Keratinocyte (primary cell): ENCODE results near the gene RNF144B. TPM values are rescaled to one million over a fixed set of nuclear protein-coding genes. Genes with fewer than 3 reads are reported as not detected.

Experiments
- DNase-seq: peaks from one replicate; pipeline ENCODE4 v3.0.0-alpha.2; 2011; ENCODE audit warnings: low read depth, missing footprints, low spot score
- FAIRE-seq: peaks from 2 replicates; lab custom pipeline; 2011; peaks lifted over from hg19 to GRCh38; lab: Jason Lieb, UNC
- H2AFZ ChIP-seq: 2 replicates; pipeline ENCODE4 v1.6.0; 2012; ENCODE audit warnings: low read length, control low read depth, inconsistent platforms; ENCODE audit not compliant: control insufficient read depth
- H3K27ac ChIP-seq: 2 replicates; pipeline ENCODE4 v1.5.1; 2011; ENCODE audit warnings: low read length; ENCODE audit not compliant: control insufficient read depth, insufficient read depth
- H3K27me3 ChIP-seq: 3 replicates; pipeline ENCODE4 v1.6.0; 2011; ENCODE audit warnings: low read length; ENCODE audit not compliant: control insufficient read depth, insufficient read depth; ENCODE audit errors: extremely low read depth
- H3K36me3 ChIP-seq, 2 experiments: 2 replicates in 1 of 2; 3 replicates in 1 of 2; pipeline ENCODE4 v1.5.1; 2011; ENCODE audit warnings: low read length in 2 of 2, mild to moderate bottlenecking in 1 of 2; ENCODE audit not compliant: control insufficient read depth in 2 of 2, insufficient read depth in 2 of 2; ENCODE audit errors: extremely low read depth in 1 of 2
- H3K4me1 ChIP-seq: 3 replicates; pipeline ENCODE4 v1.5.1; 2011; ENCODE audit warnings: low read length; ENCODE audit not compliant: control insufficient read depth, insufficient read depth; ENCODE audit errors: extremely low read depth
- H3K4me2 ChIP-seq: 3 replicates; pipeline ENCODE4 v1.6.0; 2011; ENCODE audit warnings: low read depth, low read length; ENCODE audit not compliant: control insufficient read depth, insufficient read depth; ENCODE audit errors: extremely low read depth
- H3K4me3 ChIP-seq, 3 experiments: fragments of 200-600 bp in 1 of 3; sonication (generic) in 1 of 3; 2 replicates in 2 of 3; 3 replicates in 1 of 3; pipeline ENCODE4 v1.5.1; 2011 to 2016; ENCODE audit warnings: low read length in 3 of 3, mild to moderate bottlenecking in 3 of 3, control low read depth in 2 of 3, inconsistent platforms in 1 of 3, low read depth in 1 of 3, mixed read lengths in 1 of 3, mixed run types in 1 of 3, moderate library complexity in 1 of 3; ENCODE audit not compliant: control insufficient read depth in 2 of 3, insufficient read depth in 2 of 3; ENCODE audit errors: extremely low read depth in 1 of 3
- H3K79me2 ChIP-seq: 2 replicates; pipeline ENCODE4 v1.6.0; 2012; ENCODE audit warnings: low read length; ENCODE audit not compliant: control insufficient read depth, insufficient read depth
- H3K9ac ChIP-seq: 3 replicates; pipeline ENCODE4 v1.6.0; 2011; ENCODE audit warnings: low read length; ENCODE audit not compliant: control insufficient read depth, insufficient read depth; ENCODE audit errors: extremely low read depth
- H3K9me1 ChIP-seq: 3 replicates; pipeline ENCODE4 v1.6.0; 2011; ENCODE audit warnings: low read length; ENCODE audit not compliant: control insufficient read depth, insufficient read depth; ENCODE audit errors: extremely low read depth
- H3K9me3 ChIP-seq: 2 replicates; pipeline ENCODE4 v1.5.1; 2012; ENCODE audit warnings: low read depth, low read length; ENCODE audit not compliant: control insufficient read depth
- H4K20me1 ChIP-seq: 3 replicates; pipeline ENCODE4 v1.6.0; 2011; ENCODE audit warnings: low read length; ENCODE audit not compliant: control insufficient read depth, insufficient read depth; ENCODE audit errors: extremely low read depth
- EZH2 ChIP-seq: IDR thresholded peaks from one replicate; pipeline ENCODE4 v1.6.1; 2012; ENCODE audit warnings: inconsistent platforms, mild to moderate bottlenecking, low read length, moderate library complexity
- dilution Hi-C: fragments of 300-500 bp; cut with MboI; formaldehyde crosslinking; loops from one replicate; pipeline ENCODE4 v1.7.0; 2020; ENCODE audit warnings: low sequenced_read_pairs; ENCODE audit not compliant: extremely low pct_ligation_motif_present
- polyA plus RNA-seq, 5 experiments: library from polyadenylated mRNA; depleted of rRNA in 3 of 5; stranded (reverse) in 3 of 5; stranded (forward) in 1 of 5; unstranded in 1 of 5; fragments of >200 nt; gene quantifications; 1 replicate in 1 of 5; 2 replicates in 3 of 5; 3 replicates in 1 of 5; pipeline versions ENCODE4 v1.2.1 to v1.2.3, GENCODE V29; 2011 to 2012; ENCODE audit warnings: missing spikeins in 2 of 5, low read depth in 1 of 5, low replicate concordance in 1 of 5
- TF ChIP-seq, protein P1 (sequence below), 3 experiments: IDR thresholded peaks in 1 of 3; conservative IDR thresholded peaks in 1 of 3; optimal IDR thresholded peaks in 1 of 3; 2 replicates in 2 of 3; 3 replicates in 1 of 3; pipeline versions ENCODE3 to v1.5.1; 2011; ENCODE audit warnings: low read length in 3 of 3, mild to moderate bottlenecking in 3 of 3, moderate library complexity in 2 of 3, control low read depth in 1 of 3, inconsistent platforms in 1 of 3; ENCODE audit not compliant: insufficient read depth in 2 of 3; ENCODE audit errors: extremely low read depth in 1 of 3

The RNF144B gene
- polyA plus RNA-seq, 1 donor (not counting 4 experiments of a cell fraction or from before 2014, with no cell fraction given), result 9.0 TPM

DNA sequence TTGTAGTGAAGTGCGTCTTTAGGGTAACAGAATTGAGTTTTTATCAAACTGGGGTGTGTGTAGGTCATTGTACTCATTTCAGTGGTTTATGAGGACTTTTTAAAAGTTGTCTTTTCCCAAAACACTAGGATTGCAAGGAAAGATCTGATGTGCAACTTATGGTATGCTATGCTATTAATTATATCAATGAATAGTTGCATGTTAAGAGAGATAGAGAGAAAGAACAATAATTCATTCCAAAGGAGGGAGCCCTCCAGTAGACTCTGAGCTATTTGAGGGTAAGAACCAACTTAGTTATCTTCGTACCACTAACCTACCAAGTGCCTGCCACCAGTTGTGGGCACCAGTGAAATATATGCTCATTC, 117.1 kb downstream of the RNF144B start:
- DNase-seq (no peak), FAIRE-seq (no peak)
- H3K9me1 ChIP-seq, result no peaks in the 10 kb centered on the region
- peaks cover 10% of the 10 kb centered on the region for H3K4me1 ChIP-seq
- H3K9ac ChIP-seq, result peak overlapping the region; percentile 57
- H4K20me1 ChIP-seq, result no peaks in the 10 kb centered on the region
- no peaks in the 10 kb centered on the region for H3K27me3 ChIP-seq
- dilution Hi-C loops, result no loop called here
- H3K9me3 ChIP-seq, result no peaks in the 10 kb centered on the region
- no peaks in the 10 kb centered on the region for H3K79me2 ChIP-seq
- H3K4me3 ChIP-seq, result peak overlapping the region in 1 of 3 experiments; percentile 57
- peak overlapping the region; percentile 73 for H3K4me2 ChIP-seq
- peak overlapping the region; percentile 86 for H2AFZ ChIP-seq
- H3K36me3 ChIP-seq, result no peaks in the 10 kb centered on the region
- H3K27ac ChIP-seq, result peak overlapping the region; percentile 74
- TF ChIP-seq, protein P1, sequence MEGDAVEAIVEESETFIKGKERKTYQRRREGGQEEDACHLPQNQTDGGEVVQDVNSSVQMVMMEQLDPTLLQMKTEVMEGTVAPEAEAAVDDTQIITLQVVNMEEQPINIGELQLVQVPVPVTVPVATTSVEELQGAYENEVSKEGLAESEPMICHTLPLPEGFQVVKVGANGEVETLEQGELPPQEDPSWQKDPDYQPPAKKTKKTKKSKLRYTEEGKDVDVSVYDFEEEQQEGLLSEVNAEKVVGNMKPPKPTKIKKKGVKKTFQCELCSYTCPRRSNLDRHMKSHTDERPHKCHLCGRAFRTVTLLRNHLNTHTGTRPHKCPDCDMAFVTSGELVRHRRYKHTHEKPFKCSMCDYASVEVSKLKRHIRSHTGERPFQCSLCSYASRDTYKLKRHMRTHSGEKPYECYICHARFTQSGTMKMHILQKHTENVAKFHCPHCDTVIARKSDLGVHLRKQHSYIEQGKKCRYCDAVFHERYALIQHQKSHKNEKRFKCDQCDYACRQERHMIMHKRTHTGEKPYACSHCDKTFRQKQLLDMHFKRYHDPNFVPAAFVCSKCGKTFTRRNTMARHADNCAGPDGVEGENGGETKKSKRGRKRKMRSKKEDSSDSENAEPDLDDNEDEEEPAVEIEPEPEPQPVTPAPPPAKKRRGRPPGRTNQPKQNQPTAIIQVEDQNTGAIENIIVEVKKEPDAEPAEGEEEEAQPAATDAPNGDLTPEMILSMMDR (optimal IDR thresholded peaks at IDR 0.05 in 1 of 3, IDR thresholded peaks at IDR 0.05 in 1 of 3, conservative IDR thresholded peaks at IDR 0.05 in 1 of 3; ENCODE audit: extremely low read depth in 1 of 3, insufficient read depth in 2 of 3, low read length in 3 of 3), result no peak
- no peak for TF ChIP-seq EZH2

DNA sequence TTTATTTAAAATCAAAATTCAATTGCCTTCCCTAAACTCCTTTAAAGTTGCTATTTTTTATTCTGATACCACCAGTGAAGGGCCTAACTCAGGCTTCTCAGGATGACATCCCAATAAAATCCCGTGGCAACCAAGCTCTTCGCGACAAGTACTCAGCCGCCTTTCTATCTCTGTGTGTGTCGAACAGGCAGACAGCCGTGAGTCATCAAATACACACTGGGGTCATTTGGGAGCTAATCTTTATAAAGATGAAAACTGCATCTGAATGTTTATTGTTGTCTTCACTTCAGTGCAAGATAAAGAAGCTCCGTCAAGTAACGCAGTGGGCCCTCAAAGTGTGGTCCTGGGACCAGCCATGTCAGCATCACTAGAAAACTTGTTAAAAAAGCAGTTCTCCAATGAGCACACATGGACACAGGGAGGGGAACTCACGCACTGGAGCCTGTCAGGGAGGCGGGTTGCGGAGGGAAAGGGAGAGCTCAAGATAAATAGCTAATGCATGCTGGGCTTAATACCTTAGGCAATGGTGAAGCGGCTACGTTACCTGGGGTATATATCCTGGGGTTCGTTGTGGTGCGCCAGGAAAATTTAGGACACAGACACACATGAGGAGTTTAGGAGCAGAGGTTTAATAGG, 119.3 kb downstream of the RNF144B start:
- no peaks in the 10 kb centered on the region for H3K36me3 ChIP-seq
- H3K4me2 ChIP-seq, result no peak overlapping the region

More for the DNA sequence above, 119.3 kb downstream of the RNF144B start:
- Histone ChIP-seq H3K79me2 (no peaks in the 10 kb centered on the region), H3K27me3 (no peaks in the 10 kb centered on the region), H3K9ac (no peak overlapping the region), H3K9me1 (no peaks in the 10 kb centered on the region), H3K4me1 (peaks cover 10% of the 10 kb centered on the region), H2AFZ (no peak overlapping the region), H3K4me3 (no peak overlapping the region), H4K20me1 (no peaks in the 10 kb centered on the region), H3K27ac (no peak overlapping the region), H3K9me3 (no peaks in the 10 kb centered on the region)
- dilution Hi-C loops, result no loop called here
- DNase-seq (no peak), FAIRE-seq (no peak)
- TF ChIP-seq, protein P1 (optimal IDR thresholded peaks at IDR 0.05 in 1 of 3, IDR thresholded peaks at IDR 0.05 in 1 of 3, conservative IDR thresholded peaks at IDR 0.05 in 1 of 3; ENCODE audit: extremely low read depth in 1 of 3, insufficient read depth in 2 of 3, low read length in 3 of 3), result no peak
- TF ChIP-seq EZH2, result no peak
